ENCODE results near the gene LRRC28. TPM values are rescaled to one million over a fixed set of nuclear protein-coding genes. Genes with fewer than 3 reads are reported as not detected.

Gene LRRC28
- total and polyA plus RNA-seq, 2 donors (not counting 1 experiment from before 2014, with no cell fraction given) = 13.3 to 31.8 TPM

- H3K4me2 ChIP-seq (replicated peaks; ENCODE audit: low read depth, low read length, poor library complexity, severe bottlenecking) = no peak overlapping the region
- H3K4me3 Mint-ChIP-seq = no peak overlapping the region
- no peaks in the 10 kb centered on the region for H3K27me3 Mint-ChIP-seq
- no peak overlapping the region for H3K9ac ChIP-seq (ENCODE audit: low read length)
- H3K9me3 ChIP-seq (ENCODE audit: control extremely low read depth in 1 of 3, control insufficient read depth in 2 of 3, insufficient read depth in 1 of 3, low read length in 2 of 3) = peaks cover 4 to 12% (median 7%) of the 10 kb centered on the region in 3 donors
- H3K27me3 ChIP-seq (replicated peaks in 1 of 4; ENCODE audit: control extremely low read depth in 1 of 4, control insufficient read depth in 3 of 4, insufficient read depth in 4 of 4, low read length in 3 of 4) = no peaks in the 10 kb centered on the region
- H3K4me3 ChIP-seq (ENCODE audit: control extremely low read depth in 1 of 5, extremely low read depth in 1 of 5, insufficient read depth in 1 of 5, low read depth in 2 of 5, low read length in 4 of 5) = no peak overlapping the region
- H3K27ac Mint-ChIP-seq = no peak overlapping the region
- WGBS (ENCODE audit: insufficient coverage) = no CpG with 5 or more reads among the region's 1 CpG
- DNase-seq (no peak), ATAC-seq (ENCODE audit: low read depth) (no peak)
- no peak overlapping the region for H2AFZ ChIP-seq (ENCODE audit: insufficient read depth, low read depth, low read length, poor library complexity, severe bottlenecking)
- H3K27ac ChIP-seq (ENCODE audit: low read length in 2 of 2) = no peak overlapping the region
- H3K4me1 Mint-ChIP-seq = no peaks in the 10 kb centered on the region
- no peaks in the 10 kb centered on the region for H3K79me2 ChIP-seq (ENCODE audit: control insufficient read depth, insufficient read depth, low read length)
- H3K9me3 Mint-ChIP-seq (ENCODE audit: insufficient read depth) = peaks cover 7% of the 10 kb centered on the region
- POLR2A ChIA-PET = no interaction called here
- intact Hi-C loops (cut with micrococcal nuclease) = no loop called here
- H3K36me3 ChIP-seq (replicated peaks in 1 of 2; ENCODE audit: control extremely low read depth in 1 of 2, control insufficient read depth in 1 of 2, extremely low read depth in 1 of 2, insufficient read depth in 2 of 2, low read length in 1 of 2) = no peaks in the 10 kb centered on the region
- TF ChIP-seq CTCF (IDR thresholded peaks at IDR 0.05) (no peak), EZH2 (IDR thresholded peaks at IDR 0.05; ENCODE audit: borderline replicate concordance, insufficient read depth, low read depth, low read length, poor library complexity, severe bottlenecking) (no peak)
- CTCF ChIA-PET = no interaction called here
- no peaks in the 10 kb centered on the region for H4K20me1 ChIP-seq (ENCODE audit: control insufficient read depth, insufficient read depth, low read length, poor library complexity, severe bottlenecking)
- H3K4me1 ChIP-seq (ENCODE audit: control insufficient read depth in 2 of 2, insufficient read depth in 2 of 2, low read length in 2 of 2) = no peaks in the 10 kb centered on the region
Observed at GRCh38 chr15:99393641-99394040, 142.4 kb downstream of the LRRC28 start.

- Histone ChIP-seq H3K79me2 (ENCODE audit: control insufficient read depth, insufficient read depth, low read length) (no peaks in the 10 kb centered on the region), H4K20me1 (ENCODE audit: control insufficient read depth, insufficient read depth, low read length, poor library complexity, severe bottlenecking) (no peaks in the 10 kb centered on the region), H3K4me1 (ENCODE audit: control insufficient read depth in 2 of 2, insufficient read depth in 2 of 2, low read length in 2 of 2) (no peaks in the 10 kb centered on the region), H3K4me2 (replicated peaks; ENCODE audit: low read depth, low read length, poor library complexity, severe bottlenecking) (no peak overlapping the region), H3K9ac (ENCODE audit: low read length) (no peak overlapping the region), H2AFZ (ENCODE audit: insufficient read depth, low read depth, low read length, poor library complexity, severe bottlenecking) (no peak overlapping the region), H3K27ac (ENCODE audit: low read length in 2 of 2) (no peak overlapping the region), H3K27me3 (replicated peaks in 1 of 4; ENCODE audit: control extremely low read depth in 1 of 4, control insufficient read depth in 3 of 4, insufficient read depth in 4 of 4, low read length in 3 of 4) (no peaks in the 10 kb centered on the region), H3K4me3 (ENCODE audit: control extremely low read depth in 1 of 5, extremely low read depth in 1 of 5, insufficient read depth in 1 of 5, low read depth in 2 of 5, low read length in 4 of 5) (no peak overlapping the region), H3K36me3 (replicated peaks in 1 of 2; ENCODE audit: control extremely low read depth in 1 of 2, control insufficient read depth in 1 of 2, extremely low read depth in 1 of 2, insufficient read depth in 2 of 2, low read length in 1 of 2) (no peaks in the 10 kb centered on the region), H3K9me3 (ENCODE audit: control extremely low read depth in 1 of 3, control insufficient read depth in 2 of 3, insufficient read depth in 1 of 3, low read length in 2 of 3) (peaks cover 0 to 10% (median 6%) of the 10 kb centered on the region in 3 donors)
- intact Hi-C loops (cut with micrococcal nuclease) = no loop called here
- peaks cover 7% of the 10 kb centered on the region for H3K9me3 Mint-ChIP-seq (ENCODE audit: insufficient read depth)
- DNase-seq (no peak), ATAC-seq (ENCODE audit: low read depth) (no peak)
- ChIA-PET CTCF (no interaction called here), POLR2A (no interaction called here)
- no peaks in the 10 kb centered on the region for H3K4me1 Mint-ChIP-seq
- TF ChIP-seq EZH2 (IDR thresholded peaks at IDR 0.05; ENCODE audit: borderline replicate concordance, insufficient read depth, low read depth, low read length, poor library complexity, severe bottlenecking) = no peak
- no peak for TF ChIP-seq CTCF (IDR thresholded peaks at IDR 0.05)
- no peak overlapping the region for H3K4me3 Mint-ChIP-seq
- no peak overlapping the region for H3K27ac Mint-ChIP-seq
- WGBS (ENCODE audit: insufficient coverage) = no CpG with 5 or more reads among the region's 5 CpGs
- no peaks in the 10 kb centered on the region for H3K27me3 Mint-ChIP-seq
Observed at GRCh38 chr15:99396375-99396774, 145.1 kb downstream of the LRRC28 start.
